Subcutaneous adipose tissue (tissue), 4 donors: Measurements from ENCODE around the gene SERPINB3. TPM values are rescaled to one million over a fixed set of nuclear protein-coding genes. Genes with fewer than 3 reads are reported as not detected.

Experiments used
- CTCF ChIP-seq: fragments of 450-650 bp; IDR thresholded peaks from one replicate; pipeline ENCODE4 v1.5.1; 2016; ENCODE audit warnings: low read depth, mild to moderate bottlenecking, control low read depth, antibody characterized with exemption, moderate library complexity
- total RNA-seq, 4 donors: library from RNA; depleted of rRNA; stranded (reverse); fragments of >200 nt; gene quantifications; one replicate each; pipeline ENCODE4 v1.1.0, GENCODE V29; 2016

SERPINB3 gene
- total RNA-seq, 4 donors from 2014 or later = not detected

GRCh38 chr18:63697097-63697660, 35.5 kb upstream of the SERPINB3 start:
- no peak for TF ChIP-seq CTCF

- TF ChIP-seq CTCF = no peak
Measured at GRCh38 chr18:63689064-63689463, 27.4 kb upstream of the SERPINB3 start.

- TF ChIP-seq CTCF = no peak
Measured at GRCh38 chr18:63686871-63687270, 25.2 kb upstream of the SERPINB3 start.

- no peak for TF ChIP-seq CTCF
Measured at GRCh38 chr18:63684718-63685117, 23.0 kb upstream of the SERPINB3 start.

GRCh38 chr18:63683890-63684289, 22.2 kb upstream of the SERPINB3 start:
- TF ChIP-seq CTCF = no peak

GRCh38 chr18:63683152-63683551, 21.5 kb upstream of the SERPINB3 start:
- TF ChIP-seq CTCF = no peak

GRCh38 chr18:63681449-63682340, 20.0 kb upstream of the SERPINB3 start:
- no peak for TF ChIP-seq CTCF
